ENCODE results near the gene RHD.
"Not testable (repeated sequence)": the region's sequence is repeated elsewhere in the genome, so short reads cannot be mapped to it uniquely, and the experiment has no call there.

RHD gene

DNA sequence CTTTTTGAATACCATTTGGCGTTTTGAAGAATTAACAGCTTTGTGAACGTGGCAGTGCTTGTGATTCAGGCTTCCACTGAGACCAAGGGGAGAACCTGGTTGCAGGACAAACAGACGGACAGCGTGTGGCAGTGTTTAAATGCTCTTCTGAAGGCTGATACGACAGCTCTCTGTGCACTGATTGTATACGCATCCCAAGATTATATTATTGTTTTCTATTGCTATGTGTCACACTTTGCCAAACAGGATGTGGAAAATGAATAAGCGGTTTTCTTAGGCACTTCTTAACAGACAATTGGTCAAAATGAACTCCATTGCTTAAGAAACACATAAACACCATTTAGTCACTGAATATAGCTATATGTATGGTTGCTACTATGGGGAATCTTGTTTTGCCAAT lies 12.5 kb upstream of the RHD start:
- DNase-seq: not testable (repeated sequence)

- DNase-seq: not testable (repeated sequence)
Measured at GRCh38 chr1:25260336-25260735, 12.0 kb upstream of the RHD start.

- not testable (repeated sequence) for DNase-seq
Measured at GRCh38 chr1:25266554-25267287, 5.6 kb upstream of the RHD start.

DNA sequence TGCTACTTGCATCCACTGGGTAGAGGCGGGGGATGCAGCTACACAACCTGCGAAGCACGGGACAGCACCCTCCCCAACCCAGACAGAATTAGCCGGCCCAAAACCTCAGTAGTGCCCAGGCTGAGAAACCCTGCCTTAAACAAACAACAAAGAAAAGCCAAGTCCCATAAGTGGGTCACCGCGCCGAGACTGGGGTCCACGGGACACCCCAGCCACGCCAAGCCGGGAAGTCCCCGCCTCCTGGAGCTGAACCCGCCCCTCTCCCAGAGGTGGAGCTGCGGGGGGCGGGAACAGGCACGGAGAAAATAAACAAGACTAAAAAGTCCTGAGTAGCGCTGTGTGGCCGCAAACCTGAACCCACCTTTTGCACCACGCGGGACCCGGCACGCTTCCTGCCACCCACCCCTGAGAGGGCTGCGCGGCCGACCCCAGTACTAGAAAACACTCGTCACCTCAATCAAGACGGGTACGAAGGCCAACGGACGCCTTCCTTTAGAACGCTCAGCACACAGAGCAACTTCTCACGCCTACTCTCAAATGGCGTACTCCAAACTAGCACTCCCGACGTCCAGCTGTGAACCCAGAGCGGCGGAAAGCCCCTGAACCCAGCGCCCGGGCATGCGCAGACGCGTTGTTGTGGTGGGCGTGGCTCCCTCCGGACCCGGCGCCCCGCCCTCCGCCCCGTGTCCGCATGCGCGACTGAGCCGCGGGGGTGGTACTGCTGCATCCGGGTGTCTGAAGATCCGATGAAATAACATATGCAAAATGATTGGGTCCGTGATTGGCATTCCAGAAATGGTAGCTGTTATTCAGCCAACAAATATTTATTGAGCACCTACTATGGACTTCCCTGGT lies 4.8 kb upstream of the RHD start:
- DNase-seq: peak; percentile 59

DNA sequence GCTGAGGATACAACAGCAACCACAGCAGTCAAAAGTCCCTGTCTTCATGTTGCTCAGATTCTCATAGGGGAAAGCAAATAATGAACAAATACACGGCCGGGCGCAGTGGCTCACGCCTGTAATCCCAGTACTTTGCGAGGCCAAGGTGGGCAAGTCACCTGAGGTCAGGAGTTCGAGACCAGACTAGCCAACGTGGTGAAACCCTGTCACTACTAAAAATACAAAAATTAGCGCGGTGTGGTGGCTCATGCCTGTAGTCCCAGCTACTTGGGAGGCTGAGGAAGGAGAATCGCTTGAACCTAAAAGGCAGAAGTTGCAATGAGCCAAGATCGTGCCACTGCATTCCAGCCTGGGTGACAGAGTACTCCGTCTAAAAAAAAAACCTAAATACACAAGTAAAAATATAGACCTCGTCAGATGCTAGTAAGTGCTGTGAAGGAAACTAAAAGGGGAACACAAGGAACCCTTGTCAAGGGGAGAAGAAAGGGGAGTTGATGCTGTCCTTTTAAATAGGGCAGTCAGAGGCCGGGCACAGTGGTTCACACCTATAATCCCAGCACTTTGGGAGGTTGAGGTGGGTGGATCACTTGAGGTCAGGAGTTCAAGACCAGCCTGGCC lies 4.1 kb upstream of the RHD start:
- not testable (repeated sequence) for DNase-seq

GRCh38 chr1:25275648-25276047 lies 3.3 kb downstream of the RHD start:
- DNase-seq: not testable (repeated sequence)

DNA sequence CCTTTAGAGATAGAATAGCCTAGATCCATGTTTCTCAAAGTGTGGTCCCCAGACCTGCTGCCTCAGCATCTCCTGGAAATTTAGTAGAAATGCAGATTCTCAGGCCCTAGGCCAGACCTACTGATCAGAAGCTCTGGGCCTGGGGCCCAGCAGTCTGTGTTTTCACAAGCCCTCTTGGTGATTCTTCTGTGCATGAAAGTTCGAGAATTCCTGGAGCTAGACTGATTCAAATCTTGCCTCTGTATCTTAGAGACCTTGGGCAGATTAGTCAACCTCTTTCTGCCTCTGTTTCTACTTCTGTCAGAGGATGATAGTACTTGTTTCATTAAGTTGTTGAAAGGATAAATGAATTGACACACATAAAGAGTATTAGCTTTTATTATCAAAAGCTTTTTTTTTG lies 5.0 kb downstream of the RHD start:
- not testable (repeated sequence) for DNase-seq

DNA sequence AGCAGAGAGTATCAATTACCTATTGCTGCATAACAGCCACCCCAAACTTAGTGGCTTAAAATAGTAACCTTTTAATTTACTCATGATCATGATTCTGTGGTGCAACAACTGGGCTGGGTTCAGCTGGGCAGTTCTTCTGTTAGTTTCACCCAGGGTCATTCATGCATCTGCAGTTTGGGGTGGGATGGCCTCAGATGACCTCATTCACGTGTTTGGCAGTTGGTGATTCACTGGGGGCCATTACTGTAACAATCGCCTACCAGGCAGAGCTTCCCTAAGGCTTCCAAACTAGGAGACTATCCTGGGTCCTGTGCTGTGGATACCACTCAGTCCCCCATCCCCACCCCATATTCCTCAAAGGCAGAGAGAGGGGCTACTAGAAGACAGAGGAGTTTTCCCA lies 6.0 kb downstream of the RHD start:
- not testable (repeated sequence) for DNase-seq

- DNase-seq: not testable (repeated sequence)
Measured at GRCh38 chr1:25278790-25279189, 6.5 kb downstream of the RHD start.

GRCh38 chr1:25279693-25280111 lies 7.4 kb downstream of the RHD start:
- DNase-seq: not testable (repeated sequence)

GRCh38 chr1:25285862-25286261 lies 13.6 kb downstream of the RHD start:
- DNase-seq: not testable (repeated sequence)

- DNase-seq: not testable (repeated sequence)
Measured at GRCh38 chr1:25287164-25287563, 14.9 kb downstream of the RHD start.

DNA sequence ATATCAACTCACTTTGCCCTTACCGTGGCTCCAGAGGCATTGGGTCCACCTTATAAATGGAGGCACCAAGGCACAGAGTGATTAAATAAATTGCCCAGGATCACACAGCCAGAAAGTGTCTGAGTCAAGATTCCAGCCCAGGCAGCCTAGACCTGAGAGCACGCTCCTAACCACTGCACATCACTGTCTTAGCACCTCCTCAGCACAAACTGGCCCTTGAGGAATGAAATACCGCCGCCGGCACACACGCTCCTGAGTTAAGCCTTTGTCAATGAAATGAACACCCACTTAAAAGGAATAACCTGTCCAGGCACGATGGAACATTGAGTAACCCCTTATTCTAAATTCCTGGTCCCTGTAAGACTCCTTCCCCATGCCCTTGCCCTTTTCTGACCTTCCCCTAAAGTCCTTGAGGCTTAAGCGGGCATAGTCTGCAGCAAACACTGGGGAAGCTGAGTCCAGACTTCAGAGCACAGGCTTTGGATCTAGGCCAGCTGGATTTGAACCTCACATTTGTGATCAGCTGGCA lies 16.3 kb downstream of the RHD start:
- not testable (repeated sequence) for DNase-seq

- DNase-seq: not testable (repeated sequence)
Measured at GRCh38 chr1:25290043-25290442, 17.7 kb downstream of the RHD start.

GRCh38 chr1:25293426-25293825 lies 21.1 kb downstream of the RHD start:
- DNase-seq: not testable (repeated sequence)

GRCh38 chr1:25294889-25295826 lies 22.8 kb downstream of the RHD start:
- not testable (repeated sequence) for DNase-seq

- DNase-seq: not testable (repeated sequence)
Measured at GRCh38 chr1:25296501-25296900, 24.2 kb downstream of the RHD start.

DNA sequence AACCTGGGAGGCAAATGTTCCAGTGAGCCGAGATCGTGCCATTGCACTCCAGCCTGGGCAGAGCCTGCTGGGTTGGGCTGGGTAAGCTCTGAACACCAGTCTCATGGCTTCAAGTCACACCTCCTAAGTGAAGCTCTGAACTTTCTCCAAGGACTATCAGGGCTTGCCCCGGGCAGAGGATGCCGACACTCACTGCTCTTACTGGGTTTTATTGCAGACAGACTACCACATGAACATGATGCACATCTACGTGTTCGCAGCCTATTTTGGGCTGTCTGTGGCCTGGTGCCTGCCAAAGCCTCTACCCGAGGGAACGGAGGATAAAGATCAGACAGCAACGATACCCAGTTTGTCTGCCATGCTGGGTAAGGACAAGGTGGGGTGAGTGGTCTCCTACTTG lies 28.4 kb downstream of the RHD start:
- DNase-seq: not testable (repeated sequence)

- not testable (repeated sequence) for DNase-seq
Measured at GRCh38 chr1:25302330-25302729, 30.0 kb downstream of the RHD start.

DNA sequence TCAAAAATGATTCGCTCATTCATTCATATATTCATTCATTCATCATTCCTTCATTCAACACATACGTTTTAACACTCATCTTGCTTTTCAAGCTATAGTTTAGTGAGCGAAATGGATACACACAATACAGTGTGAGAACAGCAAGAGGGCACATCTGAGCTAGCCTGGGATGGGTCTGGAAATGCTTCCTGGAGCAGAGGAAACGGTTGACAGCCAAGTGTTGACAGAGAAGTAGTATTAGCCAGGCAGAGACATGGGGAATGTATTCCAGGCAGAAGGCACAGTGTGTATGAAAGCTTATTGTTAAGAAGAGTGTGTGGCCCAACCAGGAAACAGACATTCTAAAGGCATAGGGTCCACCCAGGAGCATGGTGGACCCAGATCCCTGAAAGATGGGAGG lies 32.6 kb downstream of the RHD start:
- DNase-seq: not testable (repeated sequence)

DNA sequence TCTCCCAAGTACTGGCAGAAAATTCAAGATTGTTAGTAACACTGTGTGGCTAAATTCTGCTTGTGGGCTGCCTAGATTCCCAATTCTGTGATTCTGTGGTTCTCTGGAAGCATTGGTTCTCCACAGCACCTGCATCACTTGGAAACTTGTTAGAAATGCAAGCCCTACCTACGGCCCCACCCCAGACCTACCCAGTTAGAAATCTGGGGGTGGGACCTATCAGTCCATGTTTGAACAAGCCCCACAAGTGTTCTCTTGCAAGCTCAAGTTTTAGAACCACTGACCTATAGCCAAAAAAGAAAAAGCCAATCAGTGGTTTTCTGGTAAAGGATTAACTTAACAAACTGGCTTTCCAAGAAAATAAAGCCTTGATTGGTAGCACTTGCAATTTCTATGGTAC lies 35.9 kb downstream of the RHD start:
- not testable (repeated sequence) for DNase-seq

DNA sequence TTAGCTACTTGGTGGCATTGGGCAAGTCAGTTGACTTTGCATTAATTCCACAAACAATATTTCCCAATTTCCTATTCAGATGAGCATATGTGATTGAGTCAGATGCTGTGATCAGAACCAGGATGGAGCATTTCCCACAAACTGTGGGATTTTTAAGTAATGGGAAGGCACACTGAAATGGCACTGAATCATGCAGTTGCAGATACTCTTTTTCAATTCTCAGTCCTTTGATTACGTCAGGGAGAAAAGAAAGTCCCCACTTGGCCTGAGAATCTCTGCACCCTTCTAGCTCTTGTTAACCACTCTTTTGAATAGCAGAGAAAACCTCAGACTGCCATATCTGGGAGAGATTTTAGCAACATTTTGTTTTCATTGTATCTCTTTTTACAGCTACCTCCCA lies 36.8 kb downstream of the RHD start:
- DNase-seq: not testable (repeated sequence)

All from NCI-H1694 (cell line).